ENCODE data around the gene GOLGA6L7. TPM values are rescaled to one million over a fixed set of nuclear protein-coding genes. Genes with fewer than 3 reads are reported as not detected.

The GOLGA6L7 gene
- total RNA-seq, 5 donors from 2014 or later (not counting 1 experiment from before 2014, with no cell fraction given) = not detected

- ChIA-PET POLR2A (no interaction called here), CTCF (interaction anchor here in 1 of 2 donors (0.8 kb wide), 1 partner anchor 97 kb away, joined by 3 read pairs; no protein-coding TSS in a partner anchor)
- WGBS (ENCODE audit: insufficient coverage) = 88% methylated on average over 15 of the region's 15 CpGs
- no peak overlapping the region for H3K27ac Mint-ChIP-seq
- DNase-seq (no peak), ATAC-seq (replicated peaks in 1 of 4) (no peak)
- H3K9me3 ChIP-seq = no peaks in the 10 kb centered on the region
- no peaks in the 10 kb centered on the region for H3K27me3 Mint-ChIP-seq
- no peak overlapping the region for H3K27ac ChIP-seq (ENCODE audit: low read length)
- peaks cover 3 to 20% of the 10 kb centered on the region in 2 experiments for H3K4me1 ChIP-seq (ENCODE audit: control insufficient read depth in 1 of 2, extremely low read depth in 1 of 2, insufficient read depth in 2 of 2, low read length in 2 of 2)
- H3K36me3 ChIP-seq (ENCODE audit: control insufficient read depth in 2 of 2, extremely low read depth in 1 of 2, insufficient read depth in 1 of 2, low read length in 1 of 2) = no peaks in the 10 kb centered on the region
- peaks cover 12 to 23% (median 15%) of the 10 kb centered on the region in 3 donors for H3K4me1 Mint-ChIP-seq
- H3K9me3 Mint-ChIP-seq = no peaks in the 10 kb centered on the region
- peaks cover 0 to 10% of the 10 kb centered on the region in 2 experiments for H3K27me3 ChIP-seq (replicated peaks in 1 of 2; ENCODE audit: control insufficient read depth in 2 of 2, extremely low read depth in 1 of 2, insufficient read depth in 2 of 2, low read length in 1 of 2)
- H3K36me3 Mint-ChIP-seq = no peaks in the 10 kb centered on the region
- no peak overlapping the region for H3K4me3 ChIP-seq (ENCODE audit: control insufficient read depth in 1 of 2, extremely low read depth in 1 of 2, low read length in 1 of 2)
- H3K4me3 Mint-ChIP-seq = no peak overlapping the region
These were observed 29.8 kb upstream of the GOLGA6L7 start for GRCh38 chr15:28878209-28878608.

- no peaks in the 10 kb centered on the region for H3K9me3 Mint-ChIP-seq
- WGBS (ENCODE audit: insufficient coverage) = 87% methylated on average over 7 of the region's 8 CpGs
- H3K27ac Mint-ChIP-seq = no peak overlapping the region
- Histone ChIP-seq H3K27ac (ENCODE audit: low read length) (no peak overlapping the region), H3K9me3 (no peaks in the 10 kb centered on the region), H3K4me3 (ENCODE audit: control insufficient read depth in 1 of 2, extremely low read depth in 1 of 2, low read length in 1 of 2) (no peak overlapping the region), H3K27me3 (replicated peaks in 1 of 2; ENCODE audit: control insufficient read depth in 2 of 2, extremely low read depth in 1 of 2, insufficient read depth in 2 of 2, low read length in 1 of 2) (peaks cover 0 to 10% of the 10 kb centered on the region in 2 experiments), H3K4me1 (ENCODE audit: control insufficient read depth in 1 of 2, extremely low read depth in 1 of 2, insufficient read depth in 2 of 2, low read length in 2 of 2) (peaks cover 3 to 20% of the 10 kb centered on the region in 2 experiments), H3K36me3 (ENCODE audit: control insufficient read depth in 2 of 2, extremely low read depth in 1 of 2, insufficient read depth in 1 of 2, low read length in 1 of 2) (no peaks in the 10 kb centered on the region)
- ATAC-seq (replicated peaks in 1 of 4) (no peak), DNase-seq (no peak)
- H3K4me3 Mint-ChIP-seq = no peak overlapping the region
- H3K27me3 Mint-ChIP-seq = no peaks in the 10 kb centered on the region
- ChIA-PET POLR2A (no interaction called here), CTCF (no interaction called here)
- H3K36me3 Mint-ChIP-seq = no peaks in the 10 kb centered on the region
- peaks cover 12 to 23% (median 15%) of the 10 kb centered on the region in 3 donors for H3K4me1 Mint-ChIP-seq
These were observed 28.4 kb upstream of the GOLGA6L7 start for GRCh38 chr15:28876845-28877185.

GRCh38 chr15:28876131-28876844 is 27.8 kb upstream of the GOLGA6L7 start:
- Histone ChIP-seq H3K36me3 (ENCODE audit: control insufficient read depth in 2 of 2, extremely low read depth in 1 of 2, insufficient read depth in 1 of 2, low read length in 1 of 2) (no peaks in the 10 kb centered on the region), H3K4me3 (ENCODE audit: control insufficient read depth in 1 of 2, extremely low read depth in 1 of 2, low read length in 1 of 2) (no peak overlapping the region), H3K4me1 (ENCODE audit: control insufficient read depth in 1 of 2, extremely low read depth in 1 of 2, insufficient read depth in 2 of 2, low read length in 2 of 2) (peaks cover 3 to 20% of the 10 kb centered on the region in 2 experiments), H3K27me3 (replicated peaks in 1 of 2; ENCODE audit: control insufficient read depth in 2 of 2, extremely low read depth in 1 of 2, insufficient read depth in 2 of 2, low read length in 1 of 2) (peaks cover 0 to 10% of the 10 kb centered on the region in 2 experiments), H3K27ac (ENCODE audit: low read length) (no peak overlapping the region), H3K9me3 (no peaks in the 10 kb centered on the region)
- Mint-ChIP-seq H3K4me1 (peaks cover 12 to 23% (median 15%) of the 10 kb centered on the region in 3 donors), H3K27ac (peak overlapping the region in 1 of 2 donors; percentile 22), H3K27me3 (no peaks in the 10 kb centered on the region), H3K36me3 (no peaks in the 10 kb centered on the region), H3K4me3 (peak overlapping the region in 1 of 3 donors; percentile 43), H3K9me3 (no peaks in the 10 kb centered on the region)
- POLR2A ChIA-PET = no interaction called here
- peak in 6 of 35 experiments; percentile 17 to 36 (median 27) for DNase-seq
- ATAC-seq (replicated peaks in 1 of 4) = peak in 3 of 4 experiments; percentile 31 to 69 (median 45)
- CTCF ChIA-PET = interaction anchor here in 1 of 2 donors (0.7 to 1.0 kb wide), 2 partner anchors 14 to 114 kb away, joined by 3 to 4 read pairs; no protein-coding TSS in a partner anchor
- WGBS (ENCODE audit: insufficient coverage) = 57% methylated on average over 13 of the region's 14 CpGs

GRCh38 chr15:28875461-28876000 is 27.1 kb upstream of the GOLGA6L7 start:
- Mint-ChIP-seq H3K27me3 (no peaks in the 10 kb centered on the region), H3K4me1 (peaks cover 12 to 23% (median 15%) of the 10 kb centered on the region in 3 donors), H3K9me3 (no peaks in the 10 kb centered on the region), H3K36me3 (no peaks in the 10 kb centered on the region), H3K27ac (peak overlapping the region in 1 of 2 donors; percentile 58), H3K4me3 (no peak overlapping the region)
- no peak for DNase-seq
- no peaks in the 10 kb centered on the region for H3K36me3 ChIP-seq (ENCODE audit: control insufficient read depth in 2 of 2, extremely low read depth in 1 of 2, insufficient read depth in 1 of 2, low read length in 1 of 2)
- H3K27ac ChIP-seq (ENCODE audit: low read length) = no peak overlapping the region
- ATAC-seq (replicated peaks in 1 of 4) = no peak
- ChIA-PET POLR2A (no interaction called here), CTCF (interaction anchor here (0.6 to 1.0 kb wide), 3 partner anchors 15 to 181 kb away, joined by 3 to 5 read pairs (median 4); no protein-coding TSS in a partner anchor)
- H3K4me1 ChIP-seq (ENCODE audit: control insufficient read depth in 1 of 2, extremely low read depth in 1 of 2, insufficient read depth in 2 of 2, low read length in 2 of 2) = peaks cover 3 to 20% of the 10 kb centered on the region in 2 experiments
- peaks cover 0 to 10% of the 10 kb centered on the region in 2 experiments for H3K27me3 ChIP-seq (replicated peaks in 1 of 2; ENCODE audit: control insufficient read depth in 2 of 2, extremely low read depth in 1 of 2, insufficient read depth in 2 of 2, low read length in 1 of 2)
- H3K4me3 ChIP-seq (ENCODE audit: control insufficient read depth in 1 of 2, extremely low read depth in 1 of 2, low read length in 1 of 2) = no peak overlapping the region
- WGBS (ENCODE audit: insufficient coverage) = 89% methylated on average over 3 of the region's 4 CpGs
- no peaks in the 10 kb centered on the region for H3K9me3 ChIP-seq

- peaks cover 0 to 4% of the 10 kb centered on the region in 2 experiments for H3K27me3 ChIP-seq (replicated peaks in 1 of 2; ENCODE audit: control insufficient read depth in 2 of 2, extremely low read depth in 1 of 2, insufficient read depth in 2 of 2, low read length in 1 of 2)
- H3K9me3 ChIP-seq = no peaks in the 10 kb centered on the region
- no peaks in the 10 kb centered on the region for H3K27me3 Mint-ChIP-seq
- peaks cover 12 to 23% (median 15%) of the 10 kb centered on the region in 3 donors for H3K4me1 Mint-ChIP-seq
- ATAC-seq (replicated peaks in 1 of 4) (peak; percentile 68 to 91 (median 80)), DNase-seq (peak in 32 of 35 experiments; percentile 13 to 71 (median 44))
- 57% methylated on average over 7 of the region's 10 CpGs for WGBS (ENCODE audit: insufficient coverage)
- H3K27ac ChIP-seq (ENCODE audit: low read length) = no peak overlapping the region
- H3K4me3 ChIP-seq (ENCODE audit: control insufficient read depth in 1 of 2, extremely low read depth in 1 of 2, low read length in 1 of 2) = no peak overlapping the region
- no peak overlapping the region for H3K27ac Mint-ChIP-seq
- no peak overlapping the region for H3K4me3 Mint-ChIP-seq
- no peaks in the 10 kb centered on the region for H3K36me3 ChIP-seq (ENCODE audit: control insufficient read depth in 2 of 2, extremely low read depth in 1 of 2, insufficient read depth in 1 of 2, low read length in 1 of 2)
- no peaks in the 10 kb centered on the region for H3K9me3 Mint-ChIP-seq
- CTCF ChIA-PET = interaction anchor here (0.5 to 1.7 kb wide), 8 partner anchors 47 to 289 kb away, joined by 3 to 6 read pairs (median 4); no protein-coding TSS in a partner anchor
- H3K4me1 ChIP-seq (ENCODE audit: control insufficient read depth in 1 of 2, extremely low read depth in 1 of 2, insufficient read depth in 2 of 2, low read length in 2 of 2) = peaks cover 3 to 20% of the 10 kb centered on the region in 2 experiments
- no peaks in the 10 kb centered on the region for H3K36me3 Mint-ChIP-seq
- POLR2A ChIA-PET = interaction anchor here in 1 of 2 donors (0.5 kb wide), 1 partner anchor 40 kb away, joined by 4 read pairs; no protein-coding TSS in a partner anchor
These were observed 25.2 kb upstream of the GOLGA6L7 start for GRCh38 chr15:28873585-28874190.

- no peak for ATAC-seq (replicated peaks in 1 of 4)
- H3K27me3 Mint-ChIP-seq = peaks cover 0 to 2% of the 10 kb centered on the region in 2 donors
- DNase-seq = no peak
- POLR2A ChIA-PET = no interaction called here
- H3K27ac ChIP-seq (ENCODE audit: low read length) = no peak overlapping the region
- no peak overlapping the region for H3K4me3 ChIP-seq (ENCODE audit: control insufficient read depth in 1 of 2, extremely low read depth in 1 of 2, low read length in 1 of 2)
- H3K36me3 Mint-ChIP-seq = no peaks in the 10 kb centered on the region
- H3K36me3 ChIP-seq (ENCODE audit: control insufficient read depth in 2 of 2, extremely low read depth in 1 of 2, insufficient read depth in 1 of 2, low read length in 1 of 2) = no peaks in the 10 kb centered on the region
- peaks cover 12 to 23% (median 15%) of the 10 kb centered on the region in 3 donors for H3K4me1 Mint-ChIP-seq
- no peaks in the 10 kb centered on the region for H3K9me3 ChIP-seq
- no peak overlapping the region for H3K27ac Mint-ChIP-seq
- H3K9me3 Mint-ChIP-seq = no peaks in the 10 kb centered on the region
- H3K4me1 ChIP-seq (ENCODE audit: control insufficient read depth in 1 of 2, extremely low read depth in 1 of 2, insufficient read depth in 2 of 2, low read length in 2 of 2) = peaks cover 3 to 20% of the 10 kb centered on the region in 2 experiments
- H3K27me3 ChIP-seq (replicated peaks in 1 of 2; ENCODE audit: control insufficient read depth in 2 of 2, extremely low read depth in 1 of 2, insufficient read depth in 2 of 2, low read length in 1 of 2) = peaks cover 0 to 4% of the 10 kb centered on the region in 2 experiments
- 87% methylated on average over 5 of the region's 5 CpGs for WGBS (ENCODE audit: insufficient coverage)
- H3K4me3 Mint-ChIP-seq = no peak overlapping the region
- CTCF ChIA-PET = interaction anchor here (0.6 to 1.7 kb wide), 4 partner anchors 48 to 102 kb away, joined by 3 to 6 read pairs (median 4); no protein-coding TSS in a partner anchor
These were observed 24.6 kb upstream of the GOLGA6L7 start for GRCh38 chr15:28873006-28873405.

Data from T-cell (primary cell).